Lower leg skin (tissue), 4 donors: ENCODE measurements around the gene ENOX1. TPM values are rescaled to one million over a fixed set of nuclear protein-coding genes. Genes with fewer than 3 reads are reported as not detected.

ENCODE experiments used
- DNase-seq, 2 donors: peaks; one replicate each; pipeline ENCODE4 v3.0.0-alpha.2; 2019; ENCODE audit warnings: low spot score in 2 of 2
- H3K4me3 ChIP-seq: fragments of 200-600 bp; sonication (generic); 2 replicates; pipeline ENCODE4 v1.5.1; 2017; ENCODE audit warnings: mild to moderate bottlenecking, low read depth; ENCODE audit not compliant: poor library complexity, severe bottlenecking
- POLR2A ChIP-seq, 2 donors: fragments of 450-650 bp; IDR thresholded peaks; one replicate each; pipeline ENCODE4 v1.6.1; 2016 to 2017; ENCODE audit warnings: antibody characterized with exemption in 2 of 2, mild to moderate bottlenecking in 1 of 2, moderate library complexity in 1 of 2
- whole genome bisulfite sequencing, 2 donors: methylation state at CpG; one replicate each; pipeline ENCODE4 v1.1.5; 2018; 5-methylcytosine and 5-hydroxymethylcytosine counted together
- intact Hi-C: fragments of 100-400 bp; cut with DNase I; formaldehyde crosslinking; loops from one replicate; pipeline ENCODE4 v1.15.0; 2023; ENCODE audit warnings: low total_unique reads
- total RNA-seq, 4 donors: library from RNA; depleted of rRNA; stranded (reverse); fragments of >200 nt; gene quantifications; one replicate each; pipeline ENCODE4 v1.1.0, GENCODE V29; 2016
- TF ChIP-seq, protein P1 (sequence below), 3 donors: fragments of 450-650 bp; IDR thresholded peaks; one replicate each; pipeline ENCODE4 v1.5.1; 2016; ENCODE audit warnings: antibody characterized with exemption in 3 of 3, mild to moderate bottlenecking in 3 of 3, moderate library complexity in 2 of 3

ENOX1 gene
- total RNA-seq, 4 donors from 2014 or later, result 0.11 to 0.52 (median 0.30) TPM

DNA sequence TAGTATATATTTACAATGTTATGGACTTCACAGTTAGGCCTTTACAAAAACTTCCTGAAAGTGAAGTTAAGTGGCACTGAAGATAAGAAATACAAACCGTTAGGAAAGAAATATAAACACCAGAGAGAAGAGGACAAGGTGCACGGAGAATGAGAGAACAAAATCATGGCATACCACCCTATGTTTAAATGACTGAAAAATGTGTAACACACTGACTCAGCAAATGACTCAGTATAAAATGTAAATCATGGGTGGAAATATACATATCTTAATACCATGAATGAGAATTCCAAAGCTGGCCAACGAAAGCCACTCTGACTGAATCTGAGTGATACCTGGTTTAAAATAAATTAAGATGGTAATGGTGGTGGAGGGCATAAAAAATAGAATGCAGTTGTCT, 502.6 kb downstream of the ENOX1 start:
- no peak overlapping the region for H3K4me3 ChIP-seq
- TF ChIP-seq, protein P1, sequence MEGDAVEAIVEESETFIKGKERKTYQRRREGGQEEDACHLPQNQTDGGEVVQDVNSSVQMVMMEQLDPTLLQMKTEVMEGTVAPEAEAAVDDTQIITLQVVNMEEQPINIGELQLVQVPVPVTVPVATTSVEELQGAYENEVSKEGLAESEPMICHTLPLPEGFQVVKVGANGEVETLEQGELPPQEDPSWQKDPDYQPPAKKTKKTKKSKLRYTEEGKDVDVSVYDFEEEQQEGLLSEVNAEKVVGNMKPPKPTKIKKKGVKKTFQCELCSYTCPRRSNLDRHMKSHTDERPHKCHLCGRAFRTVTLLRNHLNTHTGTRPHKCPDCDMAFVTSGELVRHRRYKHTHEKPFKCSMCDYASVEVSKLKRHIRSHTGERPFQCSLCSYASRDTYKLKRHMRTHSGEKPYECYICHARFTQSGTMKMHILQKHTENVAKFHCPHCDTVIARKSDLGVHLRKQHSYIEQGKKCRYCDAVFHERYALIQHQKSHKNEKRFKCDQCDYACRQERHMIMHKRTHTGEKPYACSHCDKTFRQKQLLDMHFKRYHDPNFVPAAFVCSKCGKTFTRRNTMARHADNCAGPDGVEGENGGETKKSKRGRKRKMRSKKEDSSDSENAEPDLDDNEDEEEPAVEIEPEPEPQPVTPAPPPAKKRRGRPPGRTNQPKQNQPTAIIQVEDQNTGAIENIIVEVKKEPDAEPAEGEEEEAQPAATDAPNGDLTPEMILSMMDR (IDR thresholded peaks at IDR 0.05), result no peak
- TF ChIP-seq POLR2A (IDR thresholded peaks at IDR 0.05), result no peak
- DNase-seq, result no peak
- intact Hi-C loops, result no loop called here
- 82 to 86% methylated on average over 3 of the region's 3 CpGs for whole genome bisulfite sequencing, 2 donors

- H3K4me3 ChIP-seq, result no peak overlapping the region
- no peak for TF ChIP-seq POLR2A (IDR thresholded peaks at IDR 0.05)
- TF ChIP-seq, protein P1 (IDR thresholded peaks at IDR 0.05), result no peak
- DNase-seq, result no peak
- WGBS, 2 donors, result 79 to 89% methylated on average over 2 of the region's 2 CpGs
- intact Hi-C loops, result loop anchor here (5.0 kb wide), 1 partner anchor 1107 kb away; no protein-coding TSS in a partner anchor
Observed at GRCh38 chr13:43279696-43280095, 507.1 kb downstream of the ENOX1 start.

- no peak overlapping the region for H3K4me3 ChIP-seq
- no peak for DNase-seq
- 84 to 85% methylated on average over 1 of the region's 1 CpG for WGBS, 2 donors
- no peak for TF ChIP-seq POLR2A (IDR thresholded peaks at IDR 0.05)
- TF ChIP-seq, protein P1 (IDR thresholded peaks at IDR 0.05), result no peak
- intact Hi-C loops, result loop anchor here (5.0 kb wide), 1 partner anchor 1106 kb away; no protein-coding TSS in a partner anchor
Observed at GRCh38 chr13:43278127-43278526, 508.6 kb downstream of the ENOX1 start.

DNA sequence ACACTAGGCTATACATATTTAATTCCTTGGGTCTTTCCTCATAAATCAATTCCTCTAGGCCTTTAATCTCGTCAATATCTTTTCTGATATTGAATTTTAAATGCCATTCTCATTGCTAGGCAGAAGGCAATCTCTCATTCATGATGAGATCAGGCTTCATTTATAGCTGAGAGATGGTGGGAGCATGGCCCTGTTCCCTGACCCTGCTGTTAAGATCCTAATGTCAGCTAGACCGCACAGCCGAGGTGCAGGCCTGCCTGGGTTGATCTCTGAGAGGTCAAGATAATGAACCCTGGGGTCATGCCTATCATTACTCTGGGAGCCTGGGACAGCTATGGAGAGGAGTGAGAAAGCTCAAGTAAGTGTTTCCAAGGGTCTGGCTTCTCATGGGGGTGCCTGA, 509.6 kb downstream of the ENOX1 start:
- H3K4me3 ChIP-seq, result no peak overlapping the region
- intact Hi-C loops, result loop anchor here (5.0 kb wide), 1 partner anchor 1105 kb away; no protein-coding TSS in a partner anchor
- no peak for DNase-seq
- TF ChIP-seq, protein P1 (IDR thresholded peaks at IDR 0.05), result no peak
- no peak for TF ChIP-seq POLR2A (IDR thresholded peaks at IDR 0.05)
- 92 to 93% methylated on average over 3 of the region's 3 CpGs for WGBS, 2 donors

DNA sequence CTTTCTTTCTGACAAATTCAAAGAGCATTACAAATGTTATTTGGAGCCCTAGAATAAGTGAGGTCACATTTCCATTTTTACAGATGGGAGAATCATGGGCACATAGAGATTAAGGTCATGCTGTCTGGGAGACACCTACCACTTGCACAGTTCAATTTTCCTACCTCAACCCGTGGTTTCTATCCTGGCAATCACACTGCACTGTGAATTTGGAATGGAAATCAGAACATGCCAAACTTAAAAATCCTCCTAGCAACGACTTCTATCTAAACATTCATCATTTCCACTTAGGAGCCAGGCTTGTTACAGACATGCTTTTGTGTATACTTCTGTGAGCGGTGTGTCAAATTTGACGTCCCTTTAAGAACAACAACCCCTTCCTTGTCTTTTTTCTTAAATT, 511.9 kb downstream of the ENOX1 start:
- no peak overlapping the region for H3K4me3 ChIP-seq
- no peak for DNase-seq
- intact Hi-C loops, result loop anchor here (5.0 kb wide), 1 partner anchor 1103 kb away; no protein-coding TSS in a partner anchor
- TF ChIP-seq, protein P1 (IDR thresholded peaks at IDR 0.05), result no peak
- no peak for TF ChIP-seq POLR2A (IDR thresholded peaks at IDR 0.05)
- 41 to 48% methylated on average over 4 of the region's 4 CpGs for WGBS, 2 donors

GRCh38 chr13:43273362-43273761, 513.4 kb downstream of the ENOX1 start:
- no peak for DNase-seq
- 94 to 98% methylated on average over 2 of the region's 2 CpGs for WGBS, 2 donors
- no peak overlapping the region for H3K4me3 ChIP-seq
- intact Hi-C loops, result no loop called here
- no peak for TF ChIP-seq POLR2A (IDR thresholded peaks at IDR 0.05)
- TF ChIP-seq, protein P1 (IDR thresholded peaks at IDR 0.05), result no peak
